ENCODE results near the gene SLC19A1. TPM values are rescaled to one million over a fixed set of nuclear protein-coding genes. Genes with fewer than 3 reads are reported as not detected.
A peak's percentile ranks its signal among the peaks of the same experiment; 100 is the strongest.
"Not testable (repeated sequence)": the region's sequence is repeated elsewhere in the genome, so short reads cannot be mapped to it uniquely, and the experiment has no call there.

SLC19A1 gene
- total RNA-seq, 3 donors from 2014 or later = 5.6 to 6.7 (median 6.6) TPM

GRCh38 chr21:45562402-45562801 is 20.2 kb upstream of the SLC19A1 start:
- H3K27me3 ChIP-seq = no peaks in the 10 kb centered on the region
- intact Hi-C loops (cut with DNase I; ENCODE audit: low total_unique reads) = no loop called here
- no peak for DNase-seq (ENCODE audit: low spot score in 2 of 2)
- H3K4me3 ChIP-seq = no peak overlapping the region
- H3K36me3 ChIP-seq = no peaks in the 10 kb centered on the region
- no peaks in the 10 kb centered on the region for H3K9me3 ChIP-seq
- H3K27ac ChIP-seq = no peak overlapping the region
- no peak for TF ChIP-seq CTCF (IDR thresholded peaks at IDR 0.05)
- TF ChIP-seq POLR2A (IDR thresholded peaks at IDR 0.05) = no peak
- TF ChIP-seq POLR2AphosphoS5 (IDR thresholded peaks at IDR 0.05) = no peak
- no peaks in the 10 kb centered on the region for H3K4me1 ChIP-seq

GRCh38 chr21:45561241-45561640 is 19.0 kb upstream of the SLC19A1 start:
- H3K27ac ChIP-seq; H3K27me3 ChIP-seq; H3K4me3 ChIP-seq; H3K9me3 ChIP-seq; H3K36me3 ChIP-seq; H3K4me1 ChIP-seq; intact Hi-C loops (cut with DNase I; ENCODE audit: low total_unique reads): not testable (repeated sequence)
- DNase-seq (ENCODE audit: low spot score in 2 of 2) = peak in 1 of 2 donors; percentile 38

- H3K9me3 ChIP-seq = no peaks in the 10 kb centered on the region
- H3K27me3 ChIP-seq = no peaks in the 10 kb centered on the region
- H3K4me3 ChIP-seq = no peak overlapping the region
- no peaks in the 10 kb centered on the region for H3K36me3 ChIP-seq
- no peak overlapping the region for H3K27ac ChIP-seq
- DNase-seq (ENCODE audit: low spot score in 2 of 2) = peak in 1 of 2 donors; percentile 20
- intact Hi-C loops (cut with DNase I; ENCODE audit: low total_unique reads) = no loop called here
- H3K4me1 ChIP-seq = no peaks in the 10 kb centered on the region
- TF ChIP-seq POLR2AphosphoS5 (IDR thresholded peaks at IDR 0.05) = no peak
- TF ChIP-seq CTCF (IDR thresholded peaks at IDR 0.05) = no peak
- no peak for TF ChIP-seq POLR2A (IDR thresholded peaks at IDR 0.05)
Measured at GRCh38 chr21:45560106-45561021, 18.1 kb upstream of the SLC19A1 start.

- Histone ChIP-seq H3K36me3 (no peaks in the 10 kb centered on the region), H3K27me3 (no peaks in the 10 kb centered on the region), H3K9me3 (no peaks in the 10 kb centered on the region), H3K4me3 (no peak overlapping the region), H3K27ac (no peak overlapping the region), H3K4me1 (no peaks in the 10 kb centered on the region)
- TF ChIP-seq POLR2A (IDR thresholded peaks at IDR 0.05) (no peak), POLR2AphosphoS5 (IDR thresholded peaks at IDR 0.05) (no peak), CTCF (IDR thresholded peaks at IDR 0.05) (no peak)
- intact Hi-C loops (cut with DNase I; ENCODE audit: low total_unique reads) = no loop called here
- DNase-seq (ENCODE audit: low spot score in 2 of 2) = peak in 1 of 2 donors; percentile 30
Measured at GRCh38 chr21:45559216-45560105, 17.2 kb upstream of the SLC19A1 start.

GRCh38 chr21:45558044-45558721 is 15.9 kb upstream of the SLC19A1 start:
- peak in 1 of 2 donors; percentile 48 for DNase-seq (ENCODE audit: low spot score in 2 of 2)
- no peaks in the 10 kb centered on the region for H3K27me3 ChIP-seq
- no peaks in the 10 kb centered on the region for H3K4me1 ChIP-seq
- no peak overlapping the region for H3K4me3 ChIP-seq
- no peaks in the 10 kb centered on the region for H3K9me3 ChIP-seq
- H3K36me3 ChIP-seq = no peaks in the 10 kb centered on the region
- intact Hi-C loops (cut with DNase I; ENCODE audit: low total_unique reads) = no loop called here
- no peak for TF ChIP-seq CTCF (IDR thresholded peaks at IDR 0.05)
- H3K27ac ChIP-seq = no peak overlapping the region
